HepG2 (cell line): ENCODE results near the gene ZNF526. TPM values are rescaled to one million over a fixed set of nuclear protein-coding genes. Genes with fewer than 3 reads are reported as not detected.

ENCODE experiments used
- ATAC-seq: fragments of 200-7000 bp; cut with Tn5 transposase; 3 replicates; pipeline ENCODE4 v1.9.1; 2020; ENCODE audit warnings: mild to moderate bottlenecking, moderate library complexity
- BruUV-seq: library from RNA; stranded (reverse); fragments of 400-500 nt; replicated peaks from 2 replicates; lab custom pipeline; 2021; lab: Mats Ljungman, UMichigan
- CTCF ChIA-PET: fragments of 300-600 bp; formaldehyde crosslinking; extraction: SDS; loops from one replicate; lab custom pipeline; 2021; ENCODE audit warnings: low total read pairs, inconsistent platforms, low intra/inter-chr PET ratio; lab: Yijun Ruan, JAX
- POLR2A ChIA-PET: fragments of 350-600 bp; sonication (Branson Sonifier 250); formaldehyde crosslinking; loops from one replicate; lab custom pipeline; 2020; ENCODE audit warnings: antibody characterized with exemption, inconsistent platforms; lab: Yijun Ruan, JAX
- DNase-seq: peaks from one replicate; pipeline ENCODE4 v3.0.0-alpha.2; 2015; ENCODE audit warnings: low spot score
- FAIRE-seq: peaks from 3 replicates; lab custom pipeline; 2011; peaks lifted over from hg19 to GRCh38; lab: Jason Lieb, UNC
- H2AFZ ChIP-seq: one replicate; pipeline ENCODE4 v1.6.1; 2011; ENCODE audit warnings: low read length, inconsistent platforms
- H3K27ac ChIP-seq: fragments of 300-600 bp; 3 replicates; pipeline ENCODE4 v1.8.0; 2011; ENCODE audit warnings: mixed run types, mild to moderate bottlenecking, mixed read lengths, low read length, inconsistent platforms; ENCODE audit not compliant: insufficient read depth; ENCODE audit errors: extremely low read length
- H3K27me3 ChIP-seq, 2 experiments: fragments of 200-600 bp in 1 of 2; 2 replicates in 1 of 2; 3 replicates in 1 of 2; pipeline versions ENCODE4 v1.6.0 to v1.8.0; 2011; ENCODE audit warnings: low read length in 2 of 2, mild to moderate bottlenecking in 2 of 2, moderate library complexity in 2 of 2, inconsistent platforms in 1 of 2; ENCODE audit not compliant: insufficient read depth in 2 of 2, control insufficient read depth in 1 of 2
- H3K36me3 ChIP-seq, 2 experiments: fragments of 200-600 bp in 1 of 2; replicated peaks in 1 of 2; 2 replicates in 1 of 2; 3 replicates in 1 of 2; pipeline versions ENCODE4 v1.5.1 to v1.8.0; 2011; ENCODE audit warnings: low read length in 2 of 2, inconsistent platforms in 1 of 2; ENCODE audit not compliant: insufficient read depth in 2 of 2, control insufficient read depth in 1 of 2
- H3K4me1 ChIP-seq: 2 replicates; pipeline ENCODE4 v1.5.1; 2012; ENCODE audit warnings: low read length, inconsistent platforms; ENCODE audit not compliant: insufficient read depth
- H3K4me2 ChIP-seq: 2 replicates; pipeline ENCODE4 v1.6.0; 2011; ENCODE audit warnings: low read depth, low read length, inconsistent platforms
- H3K4me3 ChIP-seq, 3 experiments: fragments of 200-600 bp in 1 of 3; sonication (generic), shearing (Covaris generic) in 1 of 3; replicated peaks in 1 of 3; 2 replicates each; pipeline ENCODE4 v1.5.1; 2011 to 2016; ENCODE audit warnings: low read length in 3 of 3, inconsistent platforms in 2 of 3, low read depth in 2 of 3, mild to moderate bottlenecking in 2 of 3, control low read depth in 1 of 3, mixed read lengths in 1 of 3; ENCODE audit not compliant: insufficient read depth in 1 of 3
- H3K79me2 ChIP-seq: one replicate; pipeline ENCODE4 v1.6.1; 2011; ENCODE audit warnings: low read length, inconsistent platforms; ENCODE audit not compliant: insufficient read depth
- H3K9ac ChIP-seq: 2 replicates; pipeline ENCODE4 v1.6.0; 2011; ENCODE audit warnings: mild to moderate bottlenecking, low read depth, low read length, inconsistent platforms; ENCODE audit not compliant: insufficient read depth
- H3K9me3 ChIP-seq: 2 replicates; pipeline ENCODE4 v1.5.1; 2012; ENCODE audit warnings: mild to moderate bottlenecking, low read length
- H4K20me1 ChIP-seq: 2 replicates; pipeline ENCODE4 v1.6.0; 2011; ENCODE audit warnings: inconsistent platforms, mild to moderate bottlenecking, low read length, moderate library complexity; ENCODE audit not compliant: insufficient read depth
- ARNTL ChIP-seq: sonication (generic); formaldehyde crosslinking; IDR thresholded peaks from 2 replicates; pipeline ENCODE4 v1.4.0; 2020; ENCODE audit warnings: mild to moderate bottlenecking, missing genetic modification reagents
- CBX1 ChIP-seq: IDR thresholded peaks from one replicate; pipeline ENCODE4 v1.6.1; 2016; ENCODE audit warnings: antibody characterized with exemption, low read depth
- FOXK1 ChIP-seq: sonication (generic); formaldehyde crosslinking; IDR thresholded peaks from 2 replicates; pipeline ENCODE4 v1.4.0; 2020; ENCODE audit warnings: low read depth, missing genetic modification reagents, borderline replicate concordance
- KLF15 ChIP-seq: sonication (generic); formaldehyde crosslinking; IDR thresholded peaks from 2 replicates; pipeline ENCODE4 v1.8.1; 2023; ENCODE audit warnings: borderline replicate concordance, mild to moderate bottlenecking, inconsistent platforms, missing genetic modification reagents, mixed read lengths
- MAFF ChIP-seq: IDR thresholded peaks from 2 replicates; pipeline ENCODE4 v1.6.1; 2011; ENCODE audit warnings: low read depth, low read length, improper control_type of control experiment
- MAFK ChIP-seq, 2 experiments: IDR thresholded peaks in 1 of 2; conservative IDR thresholded peaks in 1 of 2; 2 replicates each; pipeline ENCODE4 v1.6.1; 2011; ENCODE audit warnings: improper control_type of control experiment in 2 of 2, low read length in 2 of 2
- SRF ChIP-seq: IDR thresholded peaks from 2 replicates; pipeline ENCODE4 v1.6.1; 2011; ENCODE audit warnings: mild to moderate bottlenecking, low read depth, low read length, moderate library complexity
- ZNF138 ChIP-seq: sonication (generic); formaldehyde crosslinking; IDR thresholded peaks from 2 replicates; pipeline ENCODE4 v1.5.0; 2020; ENCODE audit warnings: mild to moderate bottlenecking, low read depth, missing genetic modification reagents
- ZNF644 ChIP-seq: IDR thresholded peaks from 2 replicates; pipeline ENCODE4 v1.6.1; 2016; ENCODE audit warnings: low read depth
- ZSCAN22 ChIP-seq: sonication (generic); formaldehyde crosslinking; IDR thresholded peaks from 2 replicates; pipeline ENCODE4 v1.4.0; 2020; ENCODE audit warnings: mild to moderate bottlenecking, missing genetic modification reagents
- WGBS: methylation state at CpG from one replicate; pipeline ENCODE4 v1.1.6; 2017; ENCODE audit warnings: low lambda C conversion rate; 5-methylcytosine and 5-hydroxymethylcytosine counted together
- in situ Hi-C: cut with HindIII; loops from 2 replicates; pipeline ENCODE4 v1.10.0; 2017; ENCODE audit warnings: low pct_unique_long_range_greater_than_20kb; ENCODE audit not compliant: extremely low pct_ligation_motif_present
- intact Hi-C: fragments of 100-400 bp; cut with micrococcal nuclease; formaldehyde crosslinking; loops from one replicate; pipeline ENCODE4 v1.10.0; 2022; ENCODE audit not compliant: unreplicated experiment
- polyA plus RNA-seq, 8 experiments: library from polyadenylated mRNA; depleted of rRNA in 3 of 8; stranded (reverse) in 7 of 8; unstranded in 1 of 8; fragments of >200 nt; fragmentation: Illumina TruSeq in 4 of 8; extraction: Trizol in 4 of 8; gene quantifications; 2 replicates each; pipeline versions ENCODE4 v1.2.1 to v1.2.3, GENCODE V29; 2011 to 2016; ENCODE audit warnings: low read depth in 4 of 8, missing spikeins in 1 of 8, mixed read lengths in 1 of 8; ENCODE audit not compliant: insufficient read depth in 1 of 8
- total RNA-seq, 5 experiments: library from RNA; depleted of rRNA; stranded (reverse); fragments of >200 nt; fragmentation: Illumina TruSeq; extraction: Trizol; gene quantifications; 2 replicates each; pipeline ENCODE4 v1.2.3, GENCODE V29; 2016; ENCODE audit warnings: low read depth in 1 of 5
- TF ChIP-seq, protein P1 (sequence below): sonication (generic); formaldehyde crosslinking; IDR thresholded peaks from 2 replicates; pipeline ENCODE4 v1.5.0; 2020; ENCODE audit warnings: missing genetic modification reagents, mild to moderate bottlenecking, borderline replicate concordance
- TF ChIP-seq, protein P2 (sequence below): sonication (generic); formaldehyde crosslinking; IDR thresholded peaks from 2 replicates; pipeline ENCODE4 v1.5.1; 2020; ENCODE audit warnings: mild to moderate bottlenecking, missing genetic modification reagents, moderate library complexity
- TF ChIP-seq, protein P3 (sequence below): sonication (generic); formaldehyde crosslinking; IDR thresholded peaks from 2 replicates; pipeline ENCODE4 v1.4.0; 2020; ENCODE audit warnings: missing genetic modification reagents, borderline replicate concordance

The ZNF526 gene
- total and polyA plus RNA-seq, 2 of the 13 experiments (the other 11 are each of a cell fraction or from before 2014, with no cell fraction given), result 3.3 to 8.4 TPM

DNA sequence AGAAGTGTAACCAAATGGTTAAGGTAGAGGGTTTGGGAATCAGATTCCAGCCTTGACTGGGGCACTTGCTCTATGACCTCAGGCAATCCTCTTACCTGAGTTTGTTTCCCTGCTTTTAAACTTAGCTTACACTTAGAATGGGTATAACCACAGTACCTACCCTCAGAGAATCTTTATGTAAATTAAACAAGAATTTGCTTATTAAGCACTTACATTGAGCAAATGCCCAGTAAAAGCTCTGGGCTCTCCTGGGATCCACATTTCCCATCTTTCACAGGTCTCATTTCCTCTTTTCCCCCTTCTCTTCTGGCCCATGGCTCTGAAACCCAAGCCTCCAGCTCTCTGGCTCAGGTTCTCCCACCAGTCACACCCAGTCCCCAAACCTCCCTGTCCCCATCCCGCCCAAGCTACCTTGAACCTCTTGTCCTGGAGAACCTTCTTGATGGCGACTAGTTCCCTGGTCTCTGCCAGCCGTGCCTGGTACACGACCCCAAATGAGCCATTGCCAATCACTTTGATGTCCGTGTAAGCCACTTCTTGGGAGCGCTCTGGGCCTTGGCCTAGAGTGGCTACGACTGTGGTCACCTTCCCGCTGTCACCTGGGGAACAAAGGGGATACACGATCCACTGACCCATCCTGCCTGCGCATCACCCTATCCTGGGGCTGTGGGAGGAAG lies 19.6 kb downstream of the ZNF526 start:
- intact Hi-C loops, result no loop called here
- POLR2A ChIA-PET, result interaction anchor here (1.0 to 1.2 kb wide), 2 partner anchors 11 to 20 kb away, joined by 3 to 4 read pairs; partner anchors contain the start of gene ZNF526
- CTCF ChIA-PET, result no interaction called here
- TF ChIP-seq, protein P1, sequence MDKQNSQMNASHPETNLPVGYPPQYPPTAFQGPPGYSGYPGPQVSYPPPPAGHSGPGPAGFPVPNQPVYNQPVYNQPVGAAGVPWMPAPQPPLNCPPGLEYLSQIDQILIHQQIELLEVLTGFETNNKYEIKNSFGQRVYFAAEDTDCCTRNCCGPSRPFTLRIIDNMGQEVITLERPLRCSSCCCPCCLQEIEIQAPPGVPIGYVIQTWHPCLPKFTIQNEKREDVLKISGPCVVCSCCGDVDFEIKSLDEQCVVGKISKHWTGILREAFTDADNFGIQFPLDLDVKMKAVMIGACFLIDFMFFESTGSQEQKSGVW (CRISPR knock-in tag), result no peak
- TF ChIP-seq ARNTL (no peak), CBX1 (no peak), MAFK (conservative IDR thresholded peaks at IDR 0.05 in 1 of 2, IDR thresholded peaks at IDR 0.05 in 1 of 2; ENCODE audit: low read length in 2 of 2) (peak; percentile 47 to 65; a peak in 3 of 4 replicates), MAFF (peak; percentile 55), KLF15 (CRISPR knock-in tag) (no peak), ZSCAN22 (CRISPR knock-in tag) (no peak), SRF (no peak), FOXK1 (CRISPR knock-in tag) (no peak), ZNF644 (CRISPR knock-in tag) (no peak), ZNF138 (CRISPR knock-in tag) (no peak)
- TF ChIP-seq, protein P2, sequence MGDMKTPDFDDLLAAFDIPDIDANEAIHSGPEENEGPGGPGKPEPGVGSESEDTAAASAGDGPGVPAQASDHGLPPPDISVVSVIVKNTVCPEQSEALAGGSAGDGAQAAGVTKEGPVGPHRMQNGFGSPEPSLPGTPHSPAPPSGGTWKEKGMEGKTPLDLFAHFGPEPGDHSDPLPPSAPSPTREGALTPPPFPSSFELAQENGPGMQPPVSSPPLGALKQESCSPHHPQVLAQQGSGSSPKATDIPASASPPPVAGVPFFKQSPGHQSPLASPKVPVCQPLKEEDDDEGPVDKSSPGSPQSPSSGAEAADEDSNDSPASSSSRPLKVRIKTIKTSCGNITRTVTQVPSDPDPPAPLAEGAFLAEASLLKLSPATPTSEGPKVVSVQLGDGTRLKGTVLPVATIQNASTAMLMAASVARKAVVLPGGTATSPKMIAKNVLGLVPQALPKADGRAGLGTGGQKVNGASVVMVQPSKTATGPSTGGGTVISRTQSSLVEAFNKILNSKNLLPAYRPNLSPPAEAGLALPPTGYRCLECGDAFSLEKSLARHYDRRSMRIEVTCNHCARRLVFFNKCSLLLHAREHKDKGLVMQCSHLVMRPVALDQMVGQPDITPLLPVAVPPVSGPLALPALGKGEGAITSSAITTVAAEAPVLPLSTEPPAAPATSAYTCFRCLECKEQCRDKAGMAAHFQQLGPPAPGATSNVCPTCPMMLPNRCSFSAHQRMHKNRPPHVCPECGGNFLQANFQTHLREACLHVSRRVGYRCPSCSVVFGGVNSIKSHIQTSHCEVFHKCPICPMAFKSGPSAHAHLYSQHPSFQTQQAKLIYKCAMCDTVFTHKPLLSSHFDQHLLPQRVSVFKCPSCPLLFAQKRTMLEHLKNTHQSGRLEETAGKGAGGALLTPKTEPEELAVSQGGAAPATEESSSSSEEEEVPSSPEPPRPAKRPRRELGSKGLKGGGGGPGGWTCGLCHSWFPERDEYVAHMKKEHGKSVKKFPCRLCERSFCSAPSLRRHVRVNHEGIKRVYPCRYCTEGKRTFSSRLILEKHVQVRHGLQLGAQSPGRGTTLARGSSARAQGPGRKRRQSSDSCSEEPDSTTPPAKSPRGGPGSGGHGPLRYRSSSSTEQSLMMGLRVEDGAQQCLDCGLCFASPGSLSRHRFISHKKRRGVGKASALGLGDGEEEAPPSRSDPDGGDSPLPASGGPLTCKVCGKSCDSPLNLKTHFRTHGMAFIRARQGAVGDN (CRISPR knock-in tag), result 0 out of 2 replicates have a peak, but pooled peaks have one; percentile 11
- TF ChIP-seq, protein P3, sequence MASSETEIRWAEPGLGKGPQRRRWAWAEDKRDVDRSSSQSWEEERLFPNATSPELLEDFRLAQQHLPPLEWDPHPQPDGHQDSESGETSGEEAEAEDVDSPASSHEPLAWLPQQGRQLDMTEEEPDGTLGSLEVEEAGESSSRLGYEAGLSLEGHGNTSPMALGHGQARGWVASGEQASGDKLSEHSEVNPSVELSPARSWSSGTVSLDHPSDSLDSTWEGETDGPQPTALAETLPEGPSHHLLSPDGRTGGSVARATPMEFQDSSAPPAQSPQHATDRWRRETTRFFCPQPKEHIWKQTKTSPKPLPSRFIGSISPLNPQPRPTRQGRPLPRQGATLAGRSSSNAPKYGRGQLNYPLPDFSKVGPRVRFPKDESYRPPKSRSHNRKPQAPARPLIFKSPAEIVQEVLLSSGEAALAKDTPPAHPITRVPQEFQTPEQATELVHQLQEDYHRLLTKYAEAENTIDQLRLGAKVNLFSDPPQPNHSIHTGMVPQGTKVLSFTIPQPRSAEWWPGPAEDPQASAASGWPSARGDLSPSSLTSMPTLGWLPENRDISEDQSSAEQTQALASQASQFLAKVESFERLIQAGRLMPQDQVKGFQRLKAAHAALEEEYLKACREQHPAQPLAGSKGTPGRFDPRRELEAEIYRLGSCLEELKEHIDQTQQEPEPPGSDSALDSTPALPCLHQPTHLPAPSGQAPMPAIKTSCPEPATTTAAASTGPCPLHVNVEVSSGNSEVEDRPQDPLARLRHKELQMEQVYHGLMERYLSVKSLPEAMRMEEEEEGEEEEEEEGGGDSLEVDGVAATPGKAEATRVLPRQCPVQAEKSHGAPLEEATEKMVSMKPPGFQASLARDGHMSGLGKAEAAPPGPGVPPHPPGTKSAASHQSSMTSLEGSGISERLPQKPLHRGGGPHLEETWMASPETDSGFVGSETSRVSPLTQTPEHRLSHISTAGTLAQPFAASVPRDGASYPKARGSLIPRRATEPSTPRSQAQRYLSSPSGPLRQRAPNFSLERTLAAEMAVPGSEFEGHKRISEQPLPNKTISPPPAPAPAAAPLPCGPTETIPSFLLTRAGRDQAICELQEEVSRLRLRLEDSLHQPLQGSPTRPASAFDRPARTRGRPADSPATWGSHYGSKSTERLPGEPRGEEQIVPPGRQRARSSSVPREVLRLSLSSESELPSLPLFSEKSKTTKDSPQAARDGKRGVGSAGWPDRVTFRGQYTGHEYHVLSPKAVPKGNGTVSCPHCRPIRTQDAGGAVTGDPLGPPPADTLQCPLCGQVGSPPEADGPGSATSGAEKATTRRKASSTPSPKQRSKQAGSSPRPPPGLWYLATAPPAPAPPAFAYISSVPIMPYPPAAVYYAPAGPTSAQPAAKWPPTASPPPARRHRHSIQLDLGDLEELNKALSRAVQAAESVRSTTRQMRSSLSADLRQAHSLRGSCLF, result no peak

More for the DNA sequence above, 19.6 kb downstream of the ZNF526 start:
- Histone ChIP-seq H3K36me3 (peaks cover 9 to 38% of the 10 kb centered on the region in 2 experiments; a peak in 4 of 5 replicates), H4K20me1 (no peaks in the 10 kb centered on the region), H3K9me3 (no peaks in the 10 kb centered on the region), H3K27me3 (no peaks in the 10 kb centered on the region; a peak in 1 of 5 replicates), H3K4me1 (peaks cover 21% of the 10 kb centered on the region), H3K9ac (no peak overlapping the region), H3K4me2 (no peak overlapping the region), H3K4me3 (no peak overlapping the region), H3K79me2 (peaks cover 20% of the 10 kb centered on the region), H3K27ac (no peak overlapping the region), H2AFZ (no peak overlapping the region)
- ATAC-seq (no peak), DNase-seq (no peak), FAIRE-seq (no peak)
- 96% methylated on average over 9 of the region's 10 CpGs for WGBS
- in situ Hi-C loops, result no loop called here
- no TSS peak for BruUV-seq
